HG03060 (cell line): ENCODE results near the gene TSPAN4.
A peak's percentile ranks its signal among the peaks of the same experiment; 100 is the strongest.

ENCODE experiments used
- ATAC-seq: cut with Tn5 transposase; IDR thresholded peaks from one replicate; pipeline ENCODE4 v1.9.1; 2021; ENCODE audit warnings: low read depth, moderate number of reproducible peaks; ENCODE audit not compliant: unreplicated experiment

Gene TSPAN4

GRCh38 chr11:803770-804598, 38.7 kb upstream of the TSPAN4 start:
- ATAC-seq, result no peak

- no peak for ATAC-seq
These were observed 38.1 kb upstream of the TSPAN4 start for GRCh38 chr11:804599-804964.

GRCh38 chr11:808427-809286, 34.0 kb upstream of the TSPAN4 start:
- ATAC-seq, result no peak

GRCh38 chr11:809287-810039, 33.2 kb upstream of the TSPAN4 start, which contains the start of gene RPLP2:
TSS of gene RPLP2 (plus strand) at chr11:809967. CDS start at chr11:810235, 268 bp downstream.
- ATAC-seq, result peak; percentile 58

- no peak for ATAC-seq
These were observed 32.5 kb upstream of the TSPAN4 start for GRCh38 chr11:810040-810567.

GRCh38 chr11:811446-812245, 31.0 kb upstream of the TSPAN4 start:
- no peak for ATAC-seq

- ATAC-seq, result no peak
These were observed 30.3 kb upstream of the TSPAN4 start for GRCh38 chr11:812390-812789.

- ATAC-seq, result no peak
These were observed 29.6 kb upstream of the TSPAN4 start for GRCh38 chr11:813072-813455.

GRCh38 chr11:813456-814096, 29.1 kb upstream of the TSPAN4 start:
- ATAC-seq, result no peak

GRCh38 chr11:815675-816432, 26.8 kb upstream of the TSPAN4 start:
- ATAC-seq, result no peak

- ATAC-seq, result no peak
These were observed 26.2 kb upstream of the TSPAN4 start for GRCh38 chr11:816433-816779.

GRCh38 chr11:818396-819128, 24.1 kb upstream of the TSPAN4 start, which contains the start of gene PNPLA2:
TSS of gene PNPLA2 (plus strand) at chr11:818914. CDS start at chr11:819719, 805 bp downstream.
- ATAC-seq, result no peak

GRCh38 chr11:819129-819931, 23.3 kb upstream of the TSPAN4 start:
- ATAC-seq, result no peak

- ATAC-seq, result peak; percentile 49
These were observed 22.6 kb upstream of the TSPAN4 start for GRCh38 chr11:819943-820649.

- ATAC-seq, result no peak
These were observed 21.8 kb upstream of the TSPAN4 start for GRCh38 chr11:820655-821511.
